ENCODE results near the gene ANP32B. TPM values are rescaled to one million over a fixed set of nuclear protein-coding genes. Genes with fewer than 3 reads are reported as not detected.
"Not testable (repeated sequence)": the region's sequence is repeated elsewhere in the genome, so short reads cannot be mapped to it uniquely, and the experiment has no call there.

ANP32B gene
- total RNA-seq, 2 experiments from 2014 or later, result 412 to 414 TPM

GRCh38 chr9:97966493-97966892 lies 16.6 kb upstream of the ANP32B start:
- DNase-seq, result no peak
- H3K27me3 Mint-ChIP-seq (ENCODE audit: low read depth), result no peaks in the 10 kb centered on the region
- no peak overlapping the region for H3K4me3 Mint-ChIP-seq
- no peak overlapping the region for H3K27ac Mint-ChIP-seq
- peaks cover 13% of the 10 kb centered on the region for H3K4me1 Mint-ChIP-seq (ENCODE audit: low read depth)
- CTCF ChIA-PET, result interaction anchor here (1.4 kb wide), 2 partner anchors 13 to 45 kb away, joined by 3 read pairs; no protein-coding TSS in a partner anchor
- H3K9me3 Mint-ChIP-seq, result no peaks in the 10 kb centered on the region
- H3K36me3 Mint-ChIP-seq (ENCODE audit: low read depth), result no peaks in the 10 kb centered on the region
- intact Hi-C loops (cut with micrococcal nuclease), result no loop called here

DNA sequence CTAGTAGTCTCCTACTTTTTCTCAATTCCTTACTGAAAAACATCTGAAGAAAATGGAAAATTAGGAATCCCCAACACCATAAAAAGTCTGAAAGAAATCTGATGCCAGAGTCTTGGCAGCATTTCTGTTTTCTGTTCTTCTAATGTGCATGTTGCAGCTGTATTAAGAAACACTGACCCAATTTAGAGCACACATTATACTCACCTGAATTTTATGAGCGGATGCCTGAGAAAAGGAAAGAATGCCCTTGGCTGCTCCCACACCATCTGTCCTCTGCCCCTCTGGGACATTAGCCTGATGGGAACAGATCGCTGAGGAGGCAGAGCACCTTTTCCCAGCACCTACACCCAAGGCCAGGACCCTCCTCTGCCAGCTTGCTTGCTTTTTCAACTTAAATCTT lies 14.1 kb upstream of the ANP32B start:
- DNase-seq, result no peak
- Mint-ChIP-seq H3K4me3 (no peak overlapping the region), H3K4me1 (ENCODE audit: low read depth) (peaks cover 13% of the 10 kb centered on the region), H3K9me3 (no peaks in the 10 kb centered on the region), H3K27me3 (ENCODE audit: low read depth) (no peaks in the 10 kb centered on the region), H3K27ac (no peak overlapping the region), H3K36me3 (ENCODE audit: low read depth) (no peaks in the 10 kb centered on the region)
- CTCF ChIA-PET, result interaction anchor here (0.5 to 1.7 kb wide), 2 partner anchors 46 to 49 kb away, joined by 4 to 5 read pairs; partner anchors contain the start of gene TRMO
- intact Hi-C loops (cut with micrococcal nuclease), result no loop called here

GRCh38 chr9:97970165-97970564 lies 13.0 kb upstream of the ANP32B start:
- peak overlapping the region; percentile 14 for H3K4me3 Mint-ChIP-seq
- no peak for DNase-seq
- H3K4me1 Mint-ChIP-seq (ENCODE audit: low read depth), result peaks cover 11% of the 10 kb centered on the region
- H3K36me3 Mint-ChIP-seq (ENCODE audit: low read depth), result no peaks in the 10 kb centered on the region
- CTCF ChIA-PET, result interaction anchor here (1.2 to 1.7 kb wide), 3 partner anchors 9 to 64 kb away, joined by 3 to 5 read pairs (median 4); partner anchors contain the start of gene TRMO
- H3K27me3 Mint-ChIP-seq (ENCODE audit: low read depth), result no peaks in the 10 kb centered on the region
- no peaks in the 10 kb centered on the region for H3K9me3 Mint-ChIP-seq
- H3K27ac Mint-ChIP-seq, result no peak overlapping the region
- intact Hi-C loops (cut with micrococcal nuclease), result no loop called here

- Mint-ChIP-seq H3K36me3 (ENCODE audit: low read depth) (no peaks in the 10 kb centered on the region), H3K27me3 (ENCODE audit: low read depth) (no peaks in the 10 kb centered on the region), H3K27ac (no peak overlapping the region), H3K4me3 (no peak overlapping the region), H3K4me1 (ENCODE audit: low read depth) (peaks cover 11% of the 10 kb centered on the region), H3K9me3 (no peaks in the 10 kb centered on the region)
- CTCF ChIA-PET, result interaction anchor here (1.0 to 2.0 kb wide), 5 partner anchors 11 to 49 kb away, joined by 3 to 8 read pairs (median 4); no protein-coding TSS in a partner anchor
- intact Hi-C loops (cut with micrococcal nuclease), result loop anchor here (1.0 kb wide), 1 partner anchor 9 kb away; no protein-coding TSS in a partner anchor
- no peak for DNase-seq
Observed at GRCh38 chr9:97972753-97973152, 10.4 kb upstream of the ANP32B start.

- Mint-ChIP-seq H3K4me1 (ENCODE audit: low read depth) (peaks cover 16% of the 10 kb centered on the region), H3K27me3 (ENCODE audit: low read depth) (no peaks in the 10 kb centered on the region), H3K36me3 (ENCODE audit: low read depth) (no peaks in the 10 kb centered on the region), H3K4me3 (no peak overlapping the region), H3K27ac (no peak overlapping the region), H3K9me3 (no peaks in the 10 kb centered on the region)
- intact Hi-C loops (cut with micrococcal nuclease), result no loop called here
- DNase-seq, result no peak
- CTCF ChIA-PET, result interaction anchor here (1.4 kb wide), 1 partner anchor 85 kb away, joined by 4 read pairs; no protein-coding TSS in a partner anchor
Observed at GRCh38 chr9:97975376-97975775, 7.8 kb upstream of the ANP32B start.

- CTCF ChIA-PET; H3K27ac Mint-ChIP-seq; H3K36me3 Mint-ChIP-seq (ENCODE audit: low read depth); DNase-seq; intact Hi-C loops (cut with micrococcal nuclease); H3K9me3 Mint-ChIP-seq; H3K27me3 Mint-ChIP-seq (ENCODE audit: low read depth); H3K4me3 Mint-ChIP-seq: not testable (repeated sequence)
- peaks cover 22% of the 10 kb centered on the region for H3K4me1 Mint-ChIP-seq (ENCODE audit: low read depth)
Observed at GRCh38 chr9:97976633-97977032, 6.5 kb upstream of the ANP32B start.

DNA sequence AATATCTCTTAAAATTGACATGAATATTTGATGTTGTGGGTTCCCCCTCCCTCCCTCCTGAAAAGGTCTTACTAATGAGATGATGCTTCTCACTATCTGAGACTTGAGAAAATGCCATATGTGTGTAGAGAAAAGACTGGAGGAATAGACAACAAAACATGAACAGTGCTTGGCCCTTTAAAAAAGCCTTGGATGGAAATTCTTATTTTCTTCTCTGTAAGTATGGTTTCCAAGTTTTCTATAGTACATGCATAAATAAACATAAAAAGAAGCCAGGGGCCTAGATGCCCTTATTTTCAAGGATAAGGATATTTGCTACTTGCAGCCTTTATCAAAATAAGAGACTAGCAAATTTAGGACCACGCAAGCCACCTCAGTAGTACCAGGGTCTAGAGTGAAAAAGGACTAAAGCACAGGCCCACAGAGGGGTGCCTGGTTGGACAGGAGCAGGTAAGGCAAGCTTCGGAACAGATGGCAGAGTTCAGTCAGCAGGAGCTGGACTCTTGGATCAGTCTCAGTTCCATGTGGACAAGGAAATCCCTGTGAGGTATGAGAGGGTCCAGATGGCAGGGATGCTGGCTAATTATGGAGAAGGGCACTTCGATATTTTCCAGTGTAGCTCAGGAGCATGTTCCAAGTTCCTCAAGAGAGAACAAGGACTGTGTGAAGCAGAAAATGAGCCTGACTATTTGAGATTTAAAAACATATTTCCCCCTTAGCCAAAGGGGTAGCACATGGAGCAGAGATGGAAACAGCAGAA lies 4.6 kb upstream of the ANP32B start:
- Mint-ChIP-seq H3K36me3 (ENCODE audit: low read depth) (peaks cover 3% of the 10 kb centered on the region), H3K9me3 (no peaks in the 10 kb centered on the region), H3K27ac (no peak overlapping the region), H3K27me3 (ENCODE audit: low read depth) (no peaks in the 10 kb centered on the region), H3K4me1 (ENCODE audit: low read depth) (peaks cover 27% of the 10 kb centered on the region), H3K4me3 (no peak overlapping the region)
- DNase-seq, result no peak
- CTCF ChIA-PET, result interaction anchor here (1.1 to 6.6 kb wide), 4 partner anchors 8 to 56 kb away, joined by 3 to 61 read pairs (median 6); partner anchors contain the start of gene TRMO
- intact Hi-C loops (cut with micrococcal nuclease), result no loop called here

- Mint-ChIP-seq H3K27ac (no peak overlapping the region), H3K4me1 (ENCODE audit: low read depth) (peaks cover 27% of the 10 kb centered on the region), H3K9me3 (no peaks in the 10 kb centered on the region), H3K36me3 (ENCODE audit: low read depth) (peaks cover 3% of the 10 kb centered on the region), H3K27me3 (ENCODE audit: low read depth) (no peaks in the 10 kb centered on the region), H3K4me3 (no peak overlapping the region)
- intact Hi-C loops (cut with micrococcal nuclease), result loop anchor here (5.0 kb wide), 3 partner anchors 122 to 1032 kb away; partner anchors contain the start of gene TRIM14
- CTCF ChIA-PET, result interaction anchor here (0.6 to 6.6 kb wide), 9 partner anchors 10 to 73 kb away, joined by 3 to 61 read pairs (median 3); partner anchors contain the start of gene TRMO
- DNase-seq, result peak; percentile 28
Observed at GRCh38 chr9:97979788-97980478, 3.2 kb upstream of the ANP32B start.

GRCh38 chr9:97980479-97980803 lies 2.7 kb upstream of the ANP32B start:
- intact Hi-C loops (cut with micrococcal nuclease), result loop anchor here (5.0 kb wide), 3 partner anchors 122 to 1032 kb away; partner anchors contain the start of gene TRIM14
- Mint-ChIP-seq H3K4me1 (ENCODE audit: low read depth) (peaks cover 27% of the 10 kb centered on the region), H3K9me3 (no peaks in the 10 kb centered on the region), H3K27me3 (ENCODE audit: low read depth) (no peaks in the 10 kb centered on the region), H3K36me3 (ENCODE audit: low read depth) (peaks cover 3% of the 10 kb centered on the region), H3K27ac (no peak overlapping the region), H3K4me3 (no peak overlapping the region)
- CTCF ChIA-PET, result interaction anchor here (1.0 to 6.6 kb wide), 3 partner anchors 13 to 58 kb away, joined by 3 to 61 read pairs (median 3); partner anchors contain the start of gene TRMO
- no peak for DNase-seq

DNA sequence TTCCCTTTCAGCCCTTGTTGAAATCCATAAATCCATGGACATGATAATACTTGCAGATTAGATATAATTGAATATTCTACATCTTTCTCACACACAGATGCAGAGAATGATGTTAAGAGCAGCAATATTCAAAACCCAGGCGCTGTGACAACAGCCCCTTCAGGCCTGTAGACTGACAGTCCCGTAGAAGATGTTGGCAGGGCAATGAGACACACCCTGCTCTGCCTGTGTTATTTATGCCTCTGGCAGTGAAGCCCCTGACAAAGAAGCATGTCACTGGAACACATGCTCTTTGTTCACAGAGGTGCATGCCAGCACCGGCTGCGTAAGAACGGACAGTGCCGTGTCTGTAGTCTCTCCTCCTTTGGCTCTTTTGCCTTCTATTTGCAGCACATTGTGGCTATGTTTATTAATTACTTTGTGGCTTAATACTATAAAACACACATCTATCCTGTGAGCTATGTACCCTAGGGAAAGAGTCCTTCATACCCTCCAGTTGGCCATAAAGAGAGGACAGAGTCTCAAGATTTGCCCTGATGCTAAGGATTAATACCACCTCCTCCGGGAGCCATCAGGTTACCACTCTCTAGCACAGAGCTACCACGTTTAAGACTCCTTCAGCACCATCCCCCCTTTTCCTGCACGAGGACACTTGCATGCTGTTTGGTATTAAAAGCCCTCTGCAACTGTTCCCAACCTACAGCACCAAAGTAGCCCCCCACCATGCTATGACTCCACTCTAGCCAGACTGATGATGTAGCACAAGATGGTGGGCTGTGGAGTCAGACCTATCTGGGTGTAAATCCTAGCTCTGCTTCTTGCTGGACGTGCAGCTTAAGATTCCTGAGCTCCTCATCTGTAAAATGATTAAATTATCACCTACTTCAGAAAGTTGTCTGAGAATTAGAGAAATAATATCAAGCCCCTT lies 2.0 kb upstream of the ANP32B start:
- Mint-ChIP-seq H3K9me3 (no peaks in the 10 kb centered on the region), H3K27ac (peak overlapping the region; percentile 88)
- DNase-seq, result no peak

GRCh38 chr9:97981846-97982682 lies 1.1 kb upstream of the ANP32B start:
- CTCF ChIA-PET, result interaction anchor here (0.6 to 6.6 kb wide), 12 partner anchors 11 to 1354 kb away, joined by 3 to 61 read pairs (median 4); partner anchors contain the start of gene TRMO
- Mint-ChIP-seq H3K9me3 (no peaks in the 10 kb centered on the region), H3K27ac (peak overlapping the region; percentile 88), H3K36me3 (ENCODE audit: low read depth) (peaks cover 7% of the 10 kb centered on the region), H3K4me3 (peak overlapping the region; percentile 82), H3K27me3 (ENCODE audit: low read depth) (no peaks in the 10 kb centered on the region), H3K4me1 (ENCODE audit: low read depth) (peaks cover 38% of the 10 kb centered on the region)
- DNase-seq, result no peak
- intact Hi-C loops (cut with micrococcal nuclease), result loop anchor here (1.0 to 5.0 kb wide), 7 partner anchors 9 to 1030 kb away; partner anchors contain the start of genes HEMGN, TBC1D2 and TRIM14

More for the DNA sequence above, 2.0 kb upstream of the ANP32B start:
- intact Hi-C loops (cut with micrococcal nuclease), result loop anchor here (1.0 to 5.0 kb wide), 4 partner anchors 8 to 1031 kb away; partner anchors contain the start of gene TRIM14
- CTCF ChIA-PET, result interaction anchor here (0.7 to 6.6 kb wide), 10 partner anchors 12 to 64 kb away, joined by 3 to 61 read pairs (median 3); partner anchors contain the start of gene TRMO
- peak overlapping the region; percentile 82 for H3K4me3 Mint-ChIP-seq
- peaks cover 3% of the 10 kb centered on the region for H3K36me3 Mint-ChIP-seq (ENCODE audit: low read depth)
- H3K4me1 Mint-ChIP-seq (ENCODE audit: low read depth), result peaks cover 30% of the 10 kb centered on the region
- no peaks in the 10 kb centered on the region for H3K27me3 Mint-ChIP-seq (ENCODE audit: low read depth)
